IPS-15b (cell line): ENCODE results near the gene IQGAP2.
"Not testable (repeated sequence)": the region's sequence is repeated elsewhere in the genome, so short reads cannot be mapped to it uniquely, and the experiment has no call there.

Experiments
- H3K27me3 ChIP-seq: one replicate; pipeline ENCODE4 v1.6.1; 2013; ENCODE audit warnings: low read length; ENCODE audit not compliant: control insufficient read depth, insufficient read depth
- H3K36me3 ChIP-seq: one replicate; pipeline ENCODE4 v1.6.1; 2013; ENCODE audit warnings: low read length; ENCODE audit not compliant: control insufficient read depth, insufficient read depth
- H3K4me1 ChIP-seq: one replicate; pipeline ENCODE4 v1.6.1; 2013; ENCODE audit warnings: mild to moderate bottlenecking, low read length; ENCODE audit not compliant: control insufficient read depth, insufficient read depth
- H3K4me3 ChIP-seq: one replicate; pipeline ENCODE4 v1.5.1; 2013; ENCODE audit warnings: low read depth, low read length
- H3K9ac ChIP-seq: one replicate; pipeline ENCODE4 v1.6.1; 2013; ENCODE audit warnings: low read depth, mild to moderate bottlenecking, low read length
- H3K9me3 ChIP-seq: one replicate; pipeline ENCODE4 v1.6.1; 2013; ENCODE audit warnings: mild to moderate bottlenecking, low read length; ENCODE audit not compliant: control insufficient read depth, insufficient read depth

Gene IQGAP2

GRCh38 chr5:76601470-76601869, 198.4 kb downstream of the IQGAP2 start:
- Histone ChIP-seq H3K9ac (no peak overlapping the region), H3K9me3 (no peaks in the 10 kb centered on the region), H3K4me3 (no peak overlapping the region), H3K4me1 (no peaks in the 10 kb centered on the region), H3K36me3 (no peaks in the 10 kb centered on the region), H3K27me3 (no peaks in the 10 kb centered on the region)

DNA sequence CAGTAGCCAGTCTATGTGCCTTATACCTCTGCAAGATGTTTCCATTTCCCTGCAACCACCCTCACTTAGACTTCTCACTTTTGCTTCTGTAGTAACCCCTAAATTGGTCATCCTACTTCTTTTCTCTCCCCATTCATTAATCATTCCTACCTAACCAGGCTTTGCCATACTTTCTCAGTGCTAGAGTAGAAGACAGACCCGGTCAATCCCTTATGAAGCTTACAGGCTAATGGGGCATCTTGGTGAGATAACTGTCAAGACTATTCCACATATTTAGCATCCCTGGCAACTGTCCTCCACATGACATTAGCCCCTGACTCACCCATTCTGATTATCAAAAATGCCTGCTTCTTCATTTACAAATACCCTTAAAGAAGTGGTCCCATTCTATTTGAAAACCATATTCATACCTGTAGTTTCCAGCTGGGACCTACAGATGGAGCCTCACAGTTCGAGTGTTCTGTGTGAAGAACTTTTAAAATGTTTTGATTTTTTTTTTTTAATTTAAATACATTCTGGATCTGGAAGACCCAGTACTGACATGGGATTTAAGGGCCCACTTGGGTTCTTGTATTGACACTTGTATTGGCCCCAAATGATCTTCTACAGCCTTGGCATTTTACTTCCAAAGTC, 199.1 kb downstream of the IQGAP2 start:
- Histone ChIP-seq H3K36me3 (no peaks in the 10 kb centered on the region), H3K9me3 (no peaks in the 10 kb centered on the region), H3K27me3 (no peaks in the 10 kb centered on the region), H3K4me1 (peaks cover under 1% of the 10 kb centered on the region), H3K9ac (no peak overlapping the region), H3K4me3 (no peak overlapping the region)

DNA sequence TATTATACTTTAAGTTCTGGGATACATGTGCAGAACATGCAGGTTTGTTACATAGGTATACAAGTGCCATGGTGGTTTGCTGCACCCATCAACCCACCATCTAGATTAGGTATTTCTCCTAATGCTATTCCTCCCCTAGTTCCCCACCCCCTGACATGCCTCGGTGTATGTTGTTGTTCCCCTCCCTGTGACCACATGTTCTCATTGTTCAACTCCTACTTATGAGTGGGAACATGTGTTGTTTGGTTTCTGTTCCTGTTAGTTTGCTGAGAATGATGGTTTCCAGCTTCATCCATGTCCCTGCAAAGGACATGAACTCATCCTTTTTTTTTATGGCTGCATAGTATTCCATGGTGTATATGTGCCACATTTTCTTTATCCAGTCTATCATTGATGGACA, 200.9 kb downstream of the IQGAP2 start:
- H3K4me1 ChIP-seq, H3K4me3 ChIP-seq, H3K27me3 ChIP-seq, H3K36me3 ChIP-seq, H3K9me3 ChIP-seq, H3K9ac ChIP-seq: not testable (repeated sequence)

GRCh38 chr5:76604838-76605237, 201.8 kb downstream of the IQGAP2 start:
- Histone ChIP-seq H3K36me3 (no peaks in the 10 kb centered on the region), H3K9me3 (no peaks in the 10 kb centered on the region), H3K4me1 (peaks cover 7% of the 10 kb centered on the region), H3K4me3 (no peak overlapping the region), H3K27me3 (no peaks in the 10 kb centered on the region), H3K9ac (no peak overlapping the region)

GRCh38 chr5:76606701-76607100, 203.6 kb downstream of the IQGAP2 start:
- no peak overlapping the region for H3K9ac ChIP-seq
- no peaks in the 10 kb centered on the region for H3K36me3 ChIP-seq
- no peaks in the 10 kb centered on the region for H3K27me3 ChIP-seq
- H3K4me1 ChIP-seq: peaks cover 7% of the 10 kb centered on the region
- H3K4me3 ChIP-seq: no peak overlapping the region
- no peaks in the 10 kb centered on the region for H3K9me3 ChIP-seq

DNA sequence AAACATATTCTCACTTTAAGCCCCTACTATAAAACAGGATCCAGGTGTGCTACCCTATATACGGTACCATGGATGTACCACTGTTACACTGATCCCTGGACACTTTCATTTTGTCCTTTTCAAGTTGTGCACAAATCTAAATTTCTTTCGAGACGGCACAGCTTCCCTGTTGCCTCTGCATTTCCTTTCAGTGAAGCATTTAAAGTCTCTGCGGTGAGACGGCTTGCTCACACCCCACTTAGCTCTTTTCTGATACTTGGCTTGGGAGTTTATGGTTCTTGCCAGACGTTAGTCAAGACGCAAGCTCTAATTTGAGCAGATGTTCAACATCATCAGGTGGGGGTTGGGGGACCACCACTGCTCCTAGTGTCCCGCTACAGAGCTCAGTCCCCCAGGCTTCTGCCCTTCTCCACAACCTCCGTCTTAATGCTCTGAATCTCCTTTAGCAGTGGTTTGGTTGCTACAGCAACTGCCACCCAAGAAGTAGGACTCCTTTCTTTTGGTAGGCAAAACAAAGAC, 204.3 kb downstream of the IQGAP2 start:
- H3K9me3 ChIP-seq: no peaks in the 10 kb centered on the region
- H3K4me3 ChIP-seq: no peak overlapping the region
- no peaks in the 10 kb centered on the region for H3K36me3 ChIP-seq
- H3K4me1 ChIP-seq: peaks cover 7% of the 10 kb centered on the region
- no peak overlapping the region for H3K9ac ChIP-seq
- H3K27me3 ChIP-seq: no peaks in the 10 kb centered on the region

GRCh38 chr5:76608833-76609232, 205.7 kb downstream of the IQGAP2 start:
- H3K9me3 ChIP-seq: no peaks in the 10 kb centered on the region
- H3K27me3 ChIP-seq: no peaks in the 10 kb centered on the region
- H3K9ac ChIP-seq: no peak overlapping the region
- peaks cover 7% of the 10 kb centered on the region for H3K4me1 ChIP-seq
- no peak overlapping the region for H3K4me3 ChIP-seq
- no peaks in the 10 kb centered on the region for H3K36me3 ChIP-seq

GRCh38 chr5:76610196-76610595, 207.1 kb downstream of the IQGAP2 start:
- Histone ChIP-seq H3K4me1 (peaks cover 7% of the 10 kb centered on the region), H3K36me3 (no peaks in the 10 kb centered on the region), H3K9me3 (no peaks in the 10 kb centered on the region), H3K4me3 (no peak overlapping the region), H3K27me3 (no peaks in the 10 kb centered on the region), H3K9ac (no peak overlapping the region)

- Histone ChIP-seq H3K9me3 (no peaks in the 10 kb centered on the region), H3K36me3 (no peaks in the 10 kb centered on the region), H3K27me3 (no peaks in the 10 kb centered on the region), H3K9ac (no peak overlapping the region), H3K4me1 (peaks cover under 1% of the 10 kb centered on the region), H3K4me3 (no peak overlapping the region)
Observed at GRCh38 chr5:76612942-76613341, 209.9 kb downstream of the IQGAP2 start.

DNA sequence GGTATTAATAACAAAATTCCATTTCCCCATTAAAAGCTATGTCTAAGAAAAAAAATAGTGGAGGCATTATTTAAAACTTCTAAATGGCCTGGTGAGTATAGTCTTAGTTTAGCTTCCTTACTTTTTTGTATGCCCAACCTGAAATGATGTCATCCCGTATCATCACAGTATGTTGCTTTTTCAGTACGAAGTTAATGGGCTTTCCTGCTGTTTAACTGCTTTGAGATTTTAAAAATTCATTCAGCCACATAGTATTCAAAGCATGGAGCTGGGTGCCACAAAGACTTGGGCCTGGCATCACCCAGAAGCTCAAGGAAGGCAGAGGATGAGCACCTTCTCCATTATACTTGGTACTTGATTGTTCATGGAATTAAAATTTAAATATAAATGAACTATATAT, 212.7 kb downstream of the IQGAP2 start:
- Histone ChIP-seq H3K9me3 (no peaks in the 10 kb centered on the region), H3K27me3 (no peaks in the 10 kb centered on the region), H3K36me3 (no peaks in the 10 kb centered on the region), H3K4me1 (no peaks in the 10 kb centered on the region), H3K9ac (no peak overlapping the region), H3K4me3 (no peak overlapping the region)

DNA sequence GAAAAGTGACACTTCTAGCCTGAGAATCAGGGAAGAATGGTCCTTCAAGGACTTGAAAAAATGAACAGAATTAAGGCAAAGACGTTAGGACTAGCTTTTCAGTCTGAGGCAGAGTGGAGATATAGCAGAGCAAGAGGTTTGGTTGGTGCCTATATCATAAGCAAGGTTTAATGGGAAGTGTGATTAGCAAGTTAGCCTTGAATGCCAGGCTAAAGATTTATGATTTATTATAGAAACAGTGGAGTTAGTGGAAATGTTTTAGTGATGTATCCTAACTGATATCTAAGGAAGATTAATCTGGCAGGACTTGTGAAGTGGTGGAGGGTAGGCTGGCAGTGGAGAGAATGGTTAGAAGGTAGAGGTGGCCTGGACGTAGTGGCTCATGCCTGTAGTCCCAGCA, 213.1 kb downstream of the IQGAP2 start:
- Histone ChIP-seq H3K27me3 (no peaks in the 10 kb centered on the region), H3K4me3 (no peak overlapping the region), H3K4me1 (no peaks in the 10 kb centered on the region)

DNA sequence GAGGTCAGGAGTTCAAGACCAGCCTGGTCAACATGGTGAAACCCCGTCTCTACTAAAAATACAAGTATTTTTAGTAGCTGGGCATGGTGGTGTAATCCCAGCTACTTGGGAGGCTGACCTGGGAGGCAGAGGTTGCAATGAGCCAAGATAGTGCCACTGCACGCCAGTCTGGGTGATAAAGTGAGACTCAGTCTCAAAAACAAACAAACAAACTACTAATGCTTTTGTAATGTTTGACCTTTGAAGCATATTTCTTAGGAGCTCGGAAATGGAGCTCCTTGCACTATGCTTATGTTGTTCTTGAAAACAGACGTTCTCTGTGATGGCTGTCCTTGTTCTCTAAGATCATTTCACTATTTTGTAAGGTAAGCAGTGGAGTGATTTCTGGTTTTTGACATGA, 214.1 kb downstream of the IQGAP2 start:
- no peak overlapping the region for H3K9ac ChIP-seq
- peaks cover 2% of the 10 kb centered on the region for H3K4me1 ChIP-seq
- no peaks in the 10 kb centered on the region for H3K9me3 ChIP-seq
- H3K36me3 ChIP-seq: no peaks in the 10 kb centered on the region
- no peak overlapping the region for H3K4me3 ChIP-seq
- no peaks in the 10 kb centered on the region for H3K27me3 ChIP-seq

More for the DNA sequence above, 213.1 kb downstream of the IQGAP2 start:
- no peak overlapping the region for H3K9ac ChIP-seq
- no peaks in the 10 kb centered on the region for H3K36me3 ChIP-seq
- no peaks in the 10 kb centered on the region for H3K9me3 ChIP-seq
